B cell (primary cell): ENCODE results near the gene TRABD2B.

Experiments
- CTCF ChIP-seq: fragments of 200-600 bp; IDR thresholded peaks from one replicate; pipeline ENCODE4 v1.8.0; 2022; ENCODE audit warnings: antibody characterized with exemption, mild to moderate bottlenecking
- EZH2 ChIP-seq: IDR thresholded peaks from 2 replicates; pipeline ENCODE4 v1.6.1; 2012; ENCODE audit warnings: borderline replicate concordance, low read depth, mild to moderate bottlenecking, moderate library complexity, low read length; ENCODE audit not compliant: insufficient read depth, poor library complexity, severe bottlenecking

GRCh38 chr1:47937586-47938254 is 59.5 kb downstream of the TRABD2B start:
- TF ChIP-seq CTCF = no peak
- TF ChIP-seq EZH2 = no peak
